GM23338 (cell line): ENCODE results near the gene NFE2L1.

Experiments used
- CTCF ChIP-seq, 2 experiments: fragments of 200-600 bp in 1 of 2; sonication (generic) in 1 of 2; conservative IDR thresholded peaks; 2 replicates each; pipeline versions ENCODE4 v1.5.1 to v1.6.1; 2016 to 2017; ENCODE audit warnings: antibody characterized with exemption in 2 of 2, low read depth in 2 of 2, mild to moderate bottlenecking in 2 of 2, moderate library complexity in 1 of 2
- EZH2 ChIP-seq: fragments of 200-600 bp; sonication (generic); IDR thresholded peaks from one replicate; pipeline ENCODE4 v1.8.0; 2017; ENCODE audit warnings: antibody characterized with exemption, mild to moderate bottlenecking, low read depth; ENCODE audit not compliant: unreplicated experiment
- POLR2AphosphoS5 ChIP-seq: IDR thresholded peaks from 2 replicates; pipeline ENCODE4 v1.6.1; 2016; ENCODE audit warnings: antibody characterized with exemption, low read depth

DNA sequence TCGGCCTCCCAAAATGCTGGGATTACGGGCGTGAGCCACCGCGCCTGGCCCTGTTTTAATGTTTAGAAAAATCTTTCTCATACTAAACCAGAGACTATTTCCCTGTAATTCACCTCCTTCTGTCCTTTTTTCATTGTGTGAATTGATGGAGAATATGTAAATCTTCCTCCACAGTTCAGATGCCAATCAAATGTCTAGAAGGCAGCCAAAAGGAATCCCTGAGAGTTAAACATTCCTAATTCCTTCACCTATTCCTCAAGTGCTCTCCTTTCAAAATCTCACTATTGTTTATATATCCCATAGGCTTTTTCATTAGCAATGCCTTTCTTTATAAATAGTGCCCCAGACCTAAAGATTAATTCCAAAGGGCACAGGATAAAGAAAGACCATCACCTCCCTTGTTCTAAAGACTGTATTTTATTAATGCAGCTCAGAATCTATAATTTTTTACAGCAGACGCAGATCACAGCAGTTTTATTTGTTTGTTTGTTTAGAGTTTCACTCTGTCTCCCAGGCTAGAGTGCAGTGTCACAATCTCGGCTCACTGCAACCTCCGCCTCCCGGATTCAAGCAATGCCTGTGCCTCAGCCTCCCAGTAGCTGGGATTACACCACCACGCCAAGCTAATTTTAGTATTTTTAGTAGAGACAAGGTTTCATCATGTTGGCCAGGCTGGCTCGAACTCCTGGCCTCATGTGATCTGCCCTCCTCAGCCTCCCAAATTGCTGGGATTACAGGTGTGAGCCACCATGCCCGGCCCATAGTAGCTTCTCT, 41.0 kb upstream of the NFE2L1 start:
- TF ChIP-seq CTCF (conservative IDR thresholded peaks at IDR 0.05; ENCODE audit: low read depth in 2 of 2) = no peak
- TF ChIP-seq POLR2AphosphoS5 = no peak
- no peak for TF ChIP-seq EZH2
